Central memory CD8-positive, alpha-beta T cell (primary cell): ENCODE results near the gene ARFGEF3.

ENCODE experiments used
- ATAC-seq: fragments of 150-1000 bp; cut with Tn5 transposase; replicated peaks from 2 replicates; pipeline ENCODE4 v1.10.0; 2022; ENCODE audit warnings: mild to moderate bottlenecking, moderate FRiP score, moderate number of reproducible peaks; ENCODE audit not compliant: poor library complexity, severe bottlenecking; ENCODE audit errors: extremely low read depth
- DNase-seq, 2 donors: peaks; one replicate each; pipeline ENCODE4 v3.0.0; 2021; ENCODE audit warnings: low spot score in 2 of 2
- H3K27ac Mint-ChIP-seq: one replicate; pipeline ENCODE4 v1.8.0; 2022; ENCODE audit warnings: low read depth, mild to moderate bottlenecking, moderate library complexity, mixed read lengths
- H3K27me3 Mint-ChIP-seq: one replicate; pipeline ENCODE4 v1.8.0; 2022; ENCODE audit warnings: mixed read lengths
- H3K36me3 Mint-ChIP-seq: one replicate; pipeline ENCODE4 v1.8.0; 2022; ENCODE audit warnings: mild to moderate bottlenecking, moderate library complexity, mixed read lengths; ENCODE audit not compliant: insufficient read depth
- H3K4me1 Mint-ChIP-seq: one replicate; pipeline ENCODE4 v1.8.0; 2022; ENCODE audit warnings: mixed read lengths
- H3K4me3 Mint-ChIP-seq: one replicate; pipeline ENCODE4 v1.8.0; 2022; ENCODE audit warnings: mild to moderate bottlenecking, moderate library complexity, mixed read lengths
- H3K9me3 Mint-ChIP-seq: one replicate; pipeline ENCODE4 v1.8.0; 2022; ENCODE audit warnings: mixed read lengths

The ARFGEF3 gene

GRCh38 chr6:138182939-138183789 is 21.4 kb downstream of the ARFGEF3 start:
- Mint-ChIP-seq H3K9me3 (peaks cover 9% of the 10 kb centered on the region), H3K27ac (no peak overlapping the region), H3K27me3 (peaks cover 78% of the 10 kb centered on the region), H3K4me3 (no peak overlapping the region), H3K4me1 (no peaks in the 10 kb centered on the region), H3K36me3 (no peaks in the 10 kb centered on the region)
- DNase-seq (no peak), ATAC-seq (no peak)

DNA sequence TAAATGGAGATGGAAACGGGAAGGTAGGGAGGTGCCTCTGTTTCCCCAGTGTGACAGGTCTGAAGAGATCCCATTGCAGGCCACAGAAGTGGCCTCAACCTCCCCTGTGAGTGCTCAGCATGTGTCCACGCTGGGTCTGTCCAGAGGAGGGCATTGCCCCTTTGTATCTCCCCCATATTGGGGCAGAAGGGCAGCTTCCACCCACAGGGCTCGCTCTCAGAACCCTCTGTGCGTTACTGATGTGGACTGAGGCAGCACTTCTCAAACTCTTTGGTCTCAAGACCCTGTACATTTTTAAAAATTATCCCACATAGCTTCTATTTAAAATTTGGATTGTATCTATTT is 22.0 kb downstream of the ARFGEF3 start:
- ATAC-seq (no peak), DNase-seq (no peak)
- Mint-ChIP-seq H3K27ac (no peak overlapping the region), H3K9me3 (peaks cover 4% of the 10 kb centered on the region), H3K4me3 (no peak overlapping the region), H3K27me3 (peaks cover 84% of the 10 kb centered on the region), H3K36me3 (no peaks in the 10 kb centered on the region), H3K4me1 (no peaks in the 10 kb centered on the region)

DNA sequence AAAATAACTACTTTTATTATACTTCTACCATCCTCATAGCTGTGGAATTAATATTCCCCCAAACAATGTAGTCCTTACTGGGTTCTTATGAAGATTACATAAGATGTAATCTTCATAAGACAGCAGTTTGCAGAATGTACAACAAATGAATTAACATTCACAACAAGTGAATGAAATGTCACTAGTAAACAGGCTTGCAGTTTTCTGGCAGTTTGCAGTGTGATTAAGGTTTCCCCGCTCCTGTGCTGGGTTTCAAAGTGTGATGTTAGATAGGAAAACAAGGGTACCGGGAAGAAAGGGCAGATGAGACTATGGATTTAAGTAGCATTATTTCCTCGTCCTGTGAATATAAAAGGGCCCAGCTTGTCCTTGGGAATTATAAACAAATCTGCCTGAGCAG is 22.5 kb downstream of the ARFGEF3 start:
- DNase-seq (no peak), ATAC-seq (no peak)
- H3K9me3 Mint-ChIP-seq = peaks cover 4% of the 10 kb centered on the region
- H3K4me1 Mint-ChIP-seq = no peaks in the 10 kb centered on the region
- H3K4me3 Mint-ChIP-seq = no peak overlapping the region
- H3K36me3 Mint-ChIP-seq = no peaks in the 10 kb centered on the region
- peaks cover 86% of the 10 kb centered on the region for H3K27me3 Mint-ChIP-seq
- H3K27ac Mint-ChIP-seq = no peak overlapping the region

- Mint-ChIP-seq H3K27ac (no peak overlapping the region), H3K4me1 (no peaks in the 10 kb centered on the region), H3K9me3 (no peaks in the 10 kb centered on the region), H3K27me3 (peaks cover 89% of the 10 kb centered on the region), H3K4me3 (no peak overlapping the region), H3K36me3 (no peaks in the 10 kb centered on the region)
- no peak for DNase-seq
- no peak for ATAC-seq
Observed at GRCh38 chr6:138187156-138187555, 25.4 kb downstream of the ARFGEF3 start.

GRCh38 chr6:138188278-138188941 is 26.7 kb downstream of the ARFGEF3 start:
- no peak overlapping the region for H3K4me3 Mint-ChIP-seq
- H3K27ac Mint-ChIP-seq = no peak overlapping the region
- DNase-seq = no peak
- peaks cover 76% of the 10 kb centered on the region for H3K27me3 Mint-ChIP-seq
- ATAC-seq = no peak
- no peaks in the 10 kb centered on the region for H3K9me3 Mint-ChIP-seq
- H3K4me1 Mint-ChIP-seq = no peaks in the 10 kb centered on the region
- no peaks in the 10 kb centered on the region for H3K36me3 Mint-ChIP-seq

DNA sequence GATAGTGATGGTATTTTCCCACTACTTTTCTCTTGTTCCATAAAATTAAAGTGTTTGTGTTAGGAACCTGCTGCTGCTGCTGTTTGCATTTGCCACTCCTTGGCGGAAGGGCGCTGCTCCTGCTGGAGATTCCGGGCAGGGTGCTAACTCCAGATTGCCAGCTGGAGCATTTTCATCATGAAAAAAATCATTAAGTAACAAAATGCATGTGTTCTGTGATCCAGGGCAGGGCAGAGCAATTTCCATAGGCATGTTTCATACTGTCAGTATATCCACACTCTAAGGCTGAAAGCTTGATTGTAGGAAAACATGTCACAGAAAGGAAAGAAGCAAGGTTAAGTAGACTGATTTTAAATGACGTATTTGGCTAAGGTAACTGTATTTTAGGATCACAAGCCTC is 32.5 kb downstream of the ARFGEF3 start:
- Mint-ChIP-seq H3K27me3 (peaks cover 36% of the 10 kb centered on the region), H3K4me3 (no peak overlapping the region), H3K27ac (no peak overlapping the region), H3K36me3 (no peaks in the 10 kb centered on the region), H3K9me3 (no peaks in the 10 kb centered on the region), H3K4me1 (no peaks in the 10 kb centered on the region)
- DNase-seq = no peak
- no peak for ATAC-seq

- H3K4me3 Mint-ChIP-seq = no peak overlapping the region
- no peak for ATAC-seq
- DNase-seq = no peak
- no peaks in the 10 kb centered on the region for H3K9me3 Mint-ChIP-seq
- peaks cover 36% of the 10 kb centered on the region for H3K27me3 Mint-ChIP-seq
- no peak overlapping the region for H3K27ac Mint-ChIP-seq
- no peaks in the 10 kb centered on the region for H3K36me3 Mint-ChIP-seq
- no peaks in the 10 kb centered on the region for H3K4me1 Mint-ChIP-seq
Observed at GRCh38 chr6:138196122-138196738, 34.5 kb downstream of the ARFGEF3 start.

DNA sequence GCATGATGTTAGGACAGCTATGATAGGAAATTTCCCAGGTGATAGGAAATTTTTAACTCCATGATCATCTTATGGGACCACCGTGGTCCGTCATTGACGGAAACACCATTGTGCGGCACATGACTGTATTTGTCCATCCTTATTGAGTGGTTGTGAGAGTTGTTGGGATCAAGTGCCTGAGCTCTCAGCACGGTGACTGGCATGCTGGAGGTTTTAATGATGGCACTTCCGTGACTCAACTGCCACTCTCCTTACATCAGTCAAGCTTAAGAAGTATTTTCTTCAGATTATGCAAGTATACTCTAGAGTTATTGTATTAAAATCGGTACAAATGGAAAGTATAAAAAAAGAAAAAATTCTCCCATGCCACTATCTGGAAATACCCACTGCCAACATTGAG is 35.8 kb downstream of the ARFGEF3 start:
- Mint-ChIP-seq H3K36me3 (no peaks in the 10 kb centered on the region), H3K9me3 (no peaks in the 10 kb centered on the region), H3K4me3 (no peak overlapping the region), H3K27ac (no peak overlapping the region), H3K4me1 (no peaks in the 10 kb centered on the region), H3K27me3 (peaks cover 30% of the 10 kb centered on the region)
- no peak for DNase-seq
- no peak for ATAC-seq

DNA sequence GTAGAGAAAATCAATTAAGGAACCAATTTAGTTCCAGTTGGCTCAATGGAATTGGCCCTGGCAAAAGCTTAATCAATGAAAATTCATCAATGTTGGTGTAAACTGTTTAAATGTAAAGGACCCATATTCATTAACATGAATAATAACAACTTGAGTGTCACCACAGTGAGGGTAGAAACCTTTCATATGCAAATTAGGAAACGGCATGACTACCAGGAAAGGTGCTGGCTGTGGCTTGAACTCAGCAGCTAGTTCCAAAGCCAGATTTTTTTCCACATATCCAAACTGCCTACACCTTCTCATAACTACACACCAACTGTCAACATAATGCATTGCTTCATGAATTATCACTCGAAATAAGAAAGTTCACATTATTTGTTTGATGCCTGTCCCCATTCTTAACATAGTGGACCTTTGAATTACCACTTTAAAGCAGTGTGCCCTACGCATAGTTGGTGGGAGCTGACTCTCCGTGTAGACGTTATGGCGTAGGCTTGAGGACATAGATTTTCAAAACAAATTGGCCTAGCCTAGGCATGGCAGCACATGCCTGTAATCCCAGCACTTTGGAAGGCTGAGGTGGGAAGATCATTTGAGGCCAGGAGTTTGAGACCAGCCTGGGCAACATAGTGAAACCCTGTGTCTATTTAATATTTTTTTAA is 36.8 kb downstream of the ARFGEF3 start:
- Mint-ChIP-seq H3K9me3 (no peaks in the 10 kb centered on the region), H3K27me3 (peaks cover 30% of the 10 kb centered on the region), H3K36me3 (no peaks in the 10 kb centered on the region), H3K4me3 (no peak overlapping the region), H3K4me1 (no peaks in the 10 kb centered on the region), H3K27ac (no peak overlapping the region)
- ATAC-seq (no peak), DNase-seq (no peak)

DNA sequence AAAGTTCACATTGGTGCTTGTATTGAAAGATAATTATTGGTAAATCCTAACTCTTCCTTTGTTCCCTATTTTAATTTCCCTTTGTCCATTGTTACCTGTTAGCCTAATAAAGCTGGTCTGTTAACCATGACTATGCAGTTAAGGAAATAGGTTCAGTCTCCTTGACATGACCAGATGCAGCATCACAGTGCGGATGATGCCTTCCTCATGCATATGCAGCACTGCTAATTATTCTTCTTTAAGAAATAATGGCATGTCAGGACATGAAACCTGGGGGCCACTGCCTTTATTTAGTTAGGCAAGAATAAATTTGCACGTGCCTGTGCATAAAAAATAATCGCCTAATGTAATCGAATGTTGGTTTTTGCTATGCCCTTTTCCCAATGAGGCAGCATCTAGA is 40.1 kb downstream of the ARFGEF3 start:
- Mint-ChIP-seq H3K27ac (no peak overlapping the region), H3K4me3 (no peak overlapping the region), H3K27me3 (peaks cover 42% of the 10 kb centered on the region), H3K36me3 (no peaks in the 10 kb centered on the region), H3K9me3 (no peaks in the 10 kb centered on the region), H3K4me1 (no peaks in the 10 kb centered on the region)
- ATAC-seq (no peak), DNase-seq (no peak)

DNA sequence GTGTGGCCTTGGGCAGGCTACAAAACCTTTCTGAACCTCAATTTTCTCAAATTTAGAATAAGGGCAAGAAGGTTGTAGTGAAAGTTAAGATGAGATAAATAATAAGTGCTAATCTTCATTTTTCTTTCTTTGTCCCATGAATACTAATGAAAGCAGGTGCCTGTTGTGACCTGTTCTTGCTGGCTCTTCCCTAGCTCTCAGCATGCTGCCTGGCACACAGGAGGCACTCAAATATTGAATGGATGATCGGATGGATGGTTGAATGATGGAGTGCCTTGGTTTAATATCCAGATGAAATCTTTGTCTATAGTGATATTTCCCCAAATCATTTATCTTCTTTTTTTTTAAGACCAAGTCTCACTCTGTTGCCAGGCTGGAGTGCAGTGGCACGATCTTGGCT is 41.6 kb downstream of the ARFGEF3 start:
- Mint-ChIP-seq H3K9me3 (no peaks in the 10 kb centered on the region), H3K4me1 (no peaks in the 10 kb centered on the region), H3K27me3 (peaks cover 55% of the 10 kb centered on the region), H3K4me3 (no peak overlapping the region), H3K27ac (no peak overlapping the region), H3K36me3 (no peaks in the 10 kb centered on the region)
- ATAC-seq (no peak), DNase-seq (no peak)

DNA sequence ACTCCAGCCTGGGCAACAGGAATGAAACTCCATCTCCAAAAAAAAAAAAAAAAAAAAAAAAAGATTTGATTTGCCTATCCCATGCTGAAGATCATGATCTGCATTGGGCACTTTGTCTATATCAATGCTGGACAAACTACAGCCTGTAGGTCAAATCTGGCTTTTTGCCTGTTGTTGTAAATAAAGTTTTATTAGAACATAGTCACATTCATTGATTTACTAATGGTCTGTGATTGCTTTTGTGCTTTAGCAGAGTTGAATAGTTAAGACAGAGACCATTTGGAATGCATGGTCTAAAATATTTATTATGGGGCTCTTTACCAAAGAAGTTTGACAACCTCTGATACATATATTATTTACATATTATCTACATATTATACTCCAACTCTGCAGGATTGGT is 42.6 kb downstream of the ARFGEF3 start:
- Mint-ChIP-seq H3K9me3 (no peaks in the 10 kb centered on the region), H3K27me3 (peaks cover 65% of the 10 kb centered on the region), H3K36me3 (no peaks in the 10 kb centered on the region), H3K4me3 (no peak overlapping the region), H3K27ac (no peak overlapping the region), H3K4me1 (no peaks in the 10 kb centered on the region)
- DNase-seq = no peak
- ATAC-seq = no peak
